C4-2B (cell line): ENCODE results near the gene GRK5.

Source experiments
- CTCF ChIP-seq: fragments of 450-650 bp; conservative IDR thresholded peaks from 2 replicates; pipeline ENCODE4 v1.5.1; 2017; ENCODE audit warnings: mild to moderate bottlenecking
- ZFX ChIP-seq: fragments of 450-650 bp; IDR thresholded peaks from 2 replicates; pipeline ENCODE4 v1.6.1; 2017

GRCh38 chr10:119450606-119451299 is 243.4 kb downstream of the GRK5 start:
- no peak for TF ChIP-seq CTCF
- TF ChIP-seq ZFX = no peak
